Activated CD8-positive, alpha-beta memory T cell treated with anti-CD3 and anti-CD28 coated beads, Interleukin-2, amount 10 ng/mL, durations not matched to agents 7 days and 5 days (primary cell): ENCODE measurements around the gene FAM135A. TPM values are rescaled to one million over a fixed set of nuclear protein-coding genes. Genes with fewer than 3 reads are reported as not detected.
"Not testable (repeated sequence)": the region's sequence is repeated elsewhere in the genome, so short reads cannot be mapped to it uniquely, and the experiment has no call there.

Source experiments
- ATAC-seq: fragments of 150-1000 bp; cut with Tn5 transposase; one replicate; pipeline ENCODE4 v1.10.0; 2021; ENCODE audit warnings: moderate library complexity
- CTCF ChIA-PET: fragments of 350-600 bp; sonication (Branson Sonifier 250); formaldehyde crosslinking; loops from one replicate; lab custom pipeline; 2021; ENCODE audit warnings: antibody characterized with exemption; lab: Charles Lee
- DNase-seq: peaks from one replicate; pipeline ENCODE4 v3.0.0-alpha.2; 2020
- H3K27ac Mint-ChIP-seq: one replicate; pipeline ENCODE4 v1.8.0; 2021; ENCODE audit warnings: mild to moderate bottlenecking, mixed read lengths
- H3K27me3 Mint-ChIP-seq: one replicate; pipeline ENCODE4 v1.8.0; 2021; ENCODE audit warnings: mixed read lengths
- H3K36me3 Mint-ChIP-seq: one replicate; pipeline ENCODE4 v1.8.0; 2021; ENCODE audit warnings: mild to moderate bottlenecking, mixed read lengths
- H3K4me1 Mint-ChIP-seq: one replicate; pipeline ENCODE4 v1.8.0; 2021; ENCODE audit warnings: mixed read lengths
- H3K4me3 Mint-ChIP-seq: one replicate; pipeline ENCODE4 v1.8.0; 2021; ENCODE audit warnings: mild to moderate bottlenecking, moderate library complexity, mixed read lengths
- H3K9me3 Mint-ChIP-seq: one replicate; pipeline ENCODE4 v1.8.0; 2022; ENCODE audit warnings: low read depth, mixed read lengths
- total RNA-seq, 2 experiments: library from RNA; stranded (reverse); gene quantifications; one replicate each; pipeline ENCODE4 v1.2.3, GENCODE V29; 2021

FAM135A gene
- total RNA-seq, 2 experiments from 2014 or later: 9.7 to 10.2 TPM

- H3K9me3 Mint-ChIP-seq: no peaks in the 10 kb centered on the region
- CTCF ChIA-PET: no interaction called here
- no peak overlapping the region for H3K4me3 Mint-ChIP-seq
These were observed 31.7 kb downstream of the FAM135A start for GRCh38 chr6:70445001-70445400.

GRCh38 chr6:70447343-70448070 lies 34.2 kb downstream of the FAM135A start:
- H3K27ac Mint-ChIP-seq, H3K4me3 Mint-ChIP-seq, DNase-seq, ATAC-seq, H3K9me3 Mint-ChIP-seq, H3K27me3 Mint-ChIP-seq, CTCF ChIA-PET, H3K4me1 Mint-ChIP-seq: not testable (repeated sequence)
- peaks cover 31% of the 10 kb centered on the region for H3K36me3 Mint-ChIP-seq

More at GRCh38 chr6:70445001-70445400, 31.7 kb downstream of the FAM135A start:
- DNase-seq: no peak
- no peaks in the 10 kb centered on the region for H3K4me1 Mint-ChIP-seq
- no peak for ATAC-seq
- H3K27me3 Mint-ChIP-seq: no peaks in the 10 kb centered on the region
- H3K36me3 Mint-ChIP-seq: peaks cover 25% of the 10 kb centered on the region
- H3K27ac Mint-ChIP-seq: no peak overlapping the region

- H3K4me3 Mint-ChIP-seq, H3K27me3 Mint-ChIP-seq, H3K27ac Mint-ChIP-seq, H3K4me1 Mint-ChIP-seq, CTCF ChIA-PET, ATAC-seq, DNase-seq, H3K9me3 Mint-ChIP-seq: not testable (repeated sequence)
- peaks cover 26% of the 10 kb centered on the region for H3K36me3 Mint-ChIP-seq
These were observed 40.6 kb downstream of the FAM135A start for GRCh38 chr6:70453899-70454298.

DNA sequence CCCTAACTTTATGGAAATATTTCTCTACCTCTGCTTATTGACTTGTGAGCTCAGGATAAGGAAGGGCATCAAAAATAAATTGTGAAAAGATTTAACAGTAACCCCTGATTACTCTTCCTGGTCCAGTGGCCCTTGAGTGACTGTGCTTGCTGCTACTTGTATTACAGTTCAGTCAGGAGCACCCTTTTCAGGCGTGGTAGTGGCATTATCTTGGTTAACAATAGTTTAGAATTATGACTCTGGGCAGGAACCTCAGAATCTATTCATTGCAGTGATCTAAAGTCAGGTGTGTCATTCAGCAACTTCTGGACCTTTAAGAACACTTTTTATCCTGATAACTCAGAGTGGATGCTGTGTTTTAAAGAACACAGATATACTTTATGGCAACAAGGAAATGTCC lies 43.4 kb downstream of the FAM135A start:
- DNase-seq (no peak), ATAC-seq (no peak)
- CTCF ChIA-PET: no interaction called here
- no peak overlapping the region for H3K27ac Mint-ChIP-seq
- H3K4me3 Mint-ChIP-seq: no peak overlapping the region
- H3K4me1 Mint-ChIP-seq: peaks cover 3% of the 10 kb centered on the region
- H3K36me3 Mint-ChIP-seq: peaks cover 15% of the 10 kb centered on the region
- H3K27me3 Mint-ChIP-seq: no peaks in the 10 kb centered on the region
- H3K9me3 Mint-ChIP-seq: no peaks in the 10 kb centered on the region

GRCh38 chr6:70459235-70459634 lies 45.9 kb downstream of the FAM135A start:
- no peaks in the 10 kb centered on the region for H3K4me1 Mint-ChIP-seq
- CTCF ChIA-PET: no interaction called here
- DNase-seq (no peak), ATAC-seq (no peak)
- no peaks in the 10 kb centered on the region for H3K27me3 Mint-ChIP-seq
- H3K4me3 Mint-ChIP-seq: no peak overlapping the region
- peaks cover 8% of the 10 kb centered on the region for H3K36me3 Mint-ChIP-seq
- H3K27ac Mint-ChIP-seq: no peak overlapping the region
- H3K9me3 Mint-ChIP-seq: no peaks in the 10 kb centered on the region

GRCh38 chr6:70459699-70460098 lies 46.4 kb downstream of the FAM135A start:
- H3K4me3 Mint-ChIP-seq, H3K27ac Mint-ChIP-seq, ATAC-seq, DNase-seq, H3K4me1 Mint-ChIP-seq, H3K9me3 Mint-ChIP-seq, H3K36me3 Mint-ChIP-seq, CTCF ChIA-PET, H3K27me3 Mint-ChIP-seq: not testable (repeated sequence)

DNA sequence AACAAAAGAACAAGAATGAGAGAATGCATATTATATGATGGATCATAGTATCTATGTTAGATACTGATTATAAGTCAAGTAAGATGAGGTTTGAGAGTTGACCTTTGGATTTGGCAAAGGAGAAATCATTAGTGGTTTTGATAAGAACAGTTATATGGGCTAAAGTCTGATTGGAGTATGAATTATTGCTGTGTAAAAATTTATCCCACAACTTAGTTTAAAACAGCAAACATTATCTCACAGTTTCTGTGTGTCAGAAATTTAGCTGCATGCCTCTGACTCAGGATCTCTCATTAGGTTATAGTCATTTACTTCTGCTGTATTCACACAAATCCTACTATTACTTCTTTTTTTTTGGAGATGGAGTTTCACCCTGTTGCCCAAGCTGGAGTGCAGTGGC lies 56.7 kb downstream of the FAM135A start:
- H3K36me3 Mint-ChIP-seq: peaks cover 18% of the 10 kb centered on the region
- no peaks in the 10 kb centered on the region for H3K4me1 Mint-ChIP-seq
- H3K27me3 Mint-ChIP-seq: no peaks in the 10 kb centered on the region
- H3K27ac Mint-ChIP-seq: no peak overlapping the region
- CTCF ChIA-PET: no interaction called here
- DNase-seq: no peak
- H3K4me3 Mint-ChIP-seq: no peak overlapping the region
- H3K9me3 Mint-ChIP-seq: no peaks in the 10 kb centered on the region
- no peak for ATAC-seq

DNA sequence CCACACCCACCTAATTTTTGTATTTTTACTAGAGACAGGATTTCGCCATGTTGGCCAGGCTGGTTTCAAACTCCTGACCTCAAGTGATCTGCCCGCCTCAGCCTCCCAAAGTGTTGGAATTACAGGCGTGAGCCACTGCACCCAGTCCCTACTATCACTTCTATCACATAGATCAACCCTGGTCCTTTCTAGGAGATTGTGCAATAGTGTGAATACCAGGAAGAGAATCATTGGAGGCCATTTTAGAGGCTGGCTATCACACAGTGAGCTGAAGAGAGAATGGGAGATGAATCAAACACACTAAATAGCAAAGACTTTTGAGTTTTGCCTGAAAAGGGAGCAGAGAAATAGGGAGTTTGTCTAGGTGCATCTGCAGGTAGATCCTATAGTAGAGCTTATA lies 57.2 kb downstream of the FAM135A start:
- peaks cover 18% of the 10 kb centered on the region for H3K36me3 Mint-ChIP-seq

DNA sequence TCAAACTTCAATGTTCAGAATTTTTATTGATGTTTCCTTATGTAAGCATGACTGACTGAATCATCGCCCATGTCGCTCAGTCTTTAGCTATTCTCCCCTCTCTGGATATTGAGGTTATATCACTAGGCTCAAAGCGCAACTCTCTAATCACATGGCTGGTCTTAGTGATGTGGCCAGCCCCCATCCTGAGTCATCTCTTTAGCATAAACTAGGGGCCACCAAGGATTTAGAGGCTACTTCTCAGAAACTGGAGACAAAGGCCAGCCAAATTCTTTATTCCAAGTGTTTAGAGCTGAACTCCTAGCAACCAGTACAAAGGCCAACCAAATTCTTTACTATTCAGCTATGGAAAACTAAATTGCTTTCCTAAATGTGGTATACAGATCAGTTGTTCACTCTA lies 61.4 kb downstream of the FAM135A start:
- no peak overlapping the region for H3K4me3 Mint-ChIP-seq
- no peak for ATAC-seq
- H3K27me3 Mint-ChIP-seq: no peaks in the 10 kb centered on the region
- CTCF ChIA-PET: no interaction called here
- no peaks in the 10 kb centered on the region for H3K4me1 Mint-ChIP-seq
- H3K9me3 Mint-ChIP-seq: no peaks in the 10 kb centered on the region
- H3K36me3 Mint-ChIP-seq: peaks cover 33% of the 10 kb centered on the region
- H3K27ac Mint-ChIP-seq: no peak overlapping the region
- no peak for DNase-seq

More for the DNA sequence above, 57.2 kb downstream of the FAM135A start:
- ATAC-seq, H3K27ac Mint-ChIP-seq, H3K9me3 Mint-ChIP-seq, H3K27me3 Mint-ChIP-seq, H3K4me3 Mint-ChIP-seq, CTCF ChIA-PET, H3K4me1 Mint-ChIP-seq, DNase-seq: not testable (repeated sequence)

GRCh38 chr6:70479236-70479635 lies 65.9 kb downstream of the FAM135A start:
- H3K4me3 Mint-ChIP-seq: no peak overlapping the region

DNA sequence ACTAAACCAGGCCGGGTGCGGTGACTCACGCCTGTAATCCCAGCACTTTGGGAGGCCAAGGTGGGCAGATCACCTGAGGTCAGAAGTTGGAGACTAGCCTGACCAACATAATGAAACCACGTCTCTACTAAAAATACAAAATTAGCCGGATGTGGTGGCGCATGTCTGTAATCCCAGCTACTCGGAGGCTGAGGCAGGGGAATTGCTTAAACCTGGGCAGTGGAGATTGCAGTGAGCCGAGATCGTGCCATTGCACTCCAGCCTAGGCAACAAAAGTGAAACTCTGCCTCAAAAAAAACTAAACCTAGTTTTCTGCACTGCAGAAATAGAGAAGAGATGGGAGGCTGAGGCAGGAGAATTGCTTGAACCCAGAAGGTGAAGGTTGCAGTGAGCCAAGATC lies 73.3 kb downstream of the FAM135A start:
- H3K27ac Mint-ChIP-seq, DNase-seq, ATAC-seq, H3K4me3 Mint-ChIP-seq, H3K9me3 Mint-ChIP-seq, CTCF ChIA-PET, H3K4me1 Mint-ChIP-seq, H3K36me3 Mint-ChIP-seq, H3K27me3 Mint-ChIP-seq: not testable (repeated sequence)

More at GRCh38 chr6:70479236-70479635, 65.9 kb downstream of the FAM135A start:
- Mint-ChIP-seq H3K27me3 (no peaks in the 10 kb centered on the region), H3K27ac (no peak overlapping the region), H3K4me1 (no peaks in the 10 kb centered on the region), H3K36me3 (peaks cover 23% of the 10 kb centered on the region), H3K9me3 (no peaks in the 10 kb centered on the region)
- ATAC-seq: no peak
- DNase-seq: no peak
- CTCF ChIA-PET: no interaction called here

DNA sequence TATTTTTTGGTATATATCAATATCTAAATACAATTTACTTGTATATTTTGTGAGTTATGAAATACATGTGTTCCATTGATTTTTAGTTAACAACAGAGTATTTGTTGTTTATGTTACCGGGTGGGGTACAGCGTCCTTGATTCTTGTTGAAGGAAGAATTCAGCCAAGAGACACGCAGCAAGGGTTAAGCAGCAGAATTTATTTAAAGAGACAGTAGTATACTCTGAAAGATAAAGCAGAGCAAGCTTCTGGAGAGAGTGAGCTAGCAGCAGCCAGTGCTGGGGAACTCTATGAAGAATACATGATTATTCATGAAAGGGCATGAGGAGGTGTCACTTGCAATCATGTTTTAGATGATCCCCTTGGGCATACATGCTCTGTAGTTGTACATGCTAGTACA lies 76.1 kb downstream of the FAM135A start:
- CTCF ChIA-PET: no interaction called here
- Mint-ChIP-seq H3K4me3 (no peak overlapping the region), H3K4me1 (no peaks in the 10 kb centered on the region), H3K36me3 (no peaks in the 10 kb centered on the region), H3K27me3 (no peaks in the 10 kb centered on the region), H3K27ac (no peak overlapping the region), H3K9me3 (no peaks in the 10 kb centered on the region)
- ATAC-seq: no peak
- DNase-seq: no peak

GRCh38 chr6:70494833-70495232 lies 81.5 kb downstream of the FAM135A start:
- DNase-seq (no peak), ATAC-seq (no peak)
- H3K27me3 Mint-ChIP-seq: no peaks in the 10 kb centered on the region
- no peak overlapping the region for H3K4me3 Mint-ChIP-seq
- H3K36me3 Mint-ChIP-seq: peaks cover 6% of the 10 kb centered on the region
- CTCF ChIA-PET: no interaction called here
- peaks cover 5% of the 10 kb centered on the region for H3K9me3 Mint-ChIP-seq
- no peaks in the 10 kb centered on the region for H3K4me1 Mint-ChIP-seq
- no peak overlapping the region for H3K27ac Mint-ChIP-seq

DNA sequence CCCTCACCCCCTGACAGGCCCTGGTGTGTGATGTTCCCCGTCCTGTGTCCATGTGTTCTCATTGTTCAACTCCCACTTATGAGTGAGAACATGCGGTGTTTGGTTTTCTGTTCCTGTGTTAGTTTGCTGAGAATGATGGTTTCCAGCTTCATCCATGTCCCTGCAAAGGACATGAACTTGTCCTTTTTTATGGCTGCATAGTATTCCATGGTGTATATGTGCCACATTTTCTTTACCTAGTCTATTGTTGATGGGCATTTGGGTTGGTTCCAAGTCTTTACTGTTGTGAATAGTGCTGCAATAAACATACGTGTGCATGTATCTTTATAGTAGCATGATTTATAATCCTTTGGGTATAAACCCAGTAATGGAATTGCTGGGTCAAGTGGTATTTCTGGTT lies 82.5 kb downstream of the FAM135A start:
- H3K4me3 Mint-ChIP-seq, H3K4me1 Mint-ChIP-seq, ATAC-seq, H3K36me3 Mint-ChIP-seq, H3K27me3 Mint-ChIP-seq, DNase-seq, CTCF ChIA-PET, H3K27ac Mint-ChIP-seq, H3K9me3 Mint-ChIP-seq: not testable (repeated sequence)
